Astrocyte (in vitro differentiated cells and primary cell): ENCODE results near the gene DIP2B.

ENCODE experiments used
- CTCF ChIP-seq: IDR thresholded peaks from 2 replicates; pipeline ENCODE4 v1.5.1; 2011; ENCODE audit warnings: low read depth, mild to moderate bottlenecking, inconsistent platforms, low read length, moderate library complexity; ENCODE audit not compliant: insufficient read depth
- EZH2 ChIP-seq: IDR thresholded peaks from 2 replicates; pipeline ENCODE4 v1.6.1; 2012; ENCODE audit warnings: mild to moderate bottlenecking, low read length, inconsistent platforms; ENCODE audit not compliant: insufficient read depth

DNA sequence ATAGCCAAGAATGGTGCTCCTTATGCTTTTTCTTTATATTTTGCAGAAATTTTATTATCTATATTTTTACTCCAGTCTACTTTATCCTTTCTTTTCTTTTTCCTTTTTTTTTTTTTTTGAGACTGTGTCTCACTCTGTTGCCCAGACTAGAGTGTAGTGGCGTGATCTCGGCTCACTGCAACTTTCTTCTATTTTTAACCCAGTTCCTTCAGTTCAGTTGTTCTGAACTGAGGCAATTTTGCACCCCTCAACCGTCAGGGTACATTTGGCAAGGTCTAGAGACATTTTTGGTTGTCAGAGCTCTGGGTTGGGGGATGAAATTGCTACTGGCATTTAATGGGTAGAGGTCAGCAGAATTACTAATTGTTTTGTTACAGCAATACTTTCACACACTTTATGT is 75.7 kb downstream of the DIP2B start:
- no peak for TF ChIP-seq CTCF
- TF ChIP-seq EZH2 = no peak
